ENCODE results near the gene HDAC9.
A peak's percentile ranks its signal among the peaks of the same experiment; 100 is the strongest.

Gene HDAC9

GRCh38 chr7:18469316-18469715 is 26.2 kb upstream of the HDAC9 start:
- TF ChIP-seq SNAI2 (CRISPR knock-in tag; IDR thresholded peaks at IDR 0.05), result no peak
- no peak; the same call in 2 of the 3 replicates for ATAC-seq

- TF ChIP-seq ZNF8 (CRISPR knock-in tag; IDR thresholded peaks at IDR 0.05) (no peak), TCF4 (CRISPR knock-in tag; IDR thresholded peaks at IDR 0.05; ENCODE audit: borderline replicate concordance) (peak; percentile 52), BACH2 (CRISPR knock-in tag; IDR thresholded peaks at IDR 0.05; ENCODE audit: borderline replicate concordance) (no peak)
- peak; percentile 90 for ATAC-seq
These were observed 23.9 kb upstream of the HDAC9 start for GRCh38 chr7:18471476-18472160.

- no peak for TF ChIP-seq POU6F1 (CRISPR knock-in tag; IDR thresholded peaks at IDR 0.05; ENCODE audit: borderline replicate concordance, low read depth)
- no peak for TF ChIP-seq SNAI2 (CRISPR knock-in tag; IDR thresholded peaks at IDR 0.05)
- no peak for TF ChIP-seq ISL1 (CRISPR knock-in tag; IDR thresholded peaks at IDR 0.05)
- no peak for TF ChIP-seq CSDC2 (CRISPR knock-in tag; IDR thresholded peaks at IDR 0.05)
- no peak for TF ChIP-seq RARB (CRISPR knock-in tag; IDR thresholded peaks at IDR 0.05)
- TF ChIP-seq TSHZ2 (CRISPR knock-in tag; IDR thresholded peaks at IDR 0.05), result 0 out of 2 replicates have a peak, but pooled peaks have one; percentile 45
- TF ChIP-seq PATZ1 (CRISPR knock-in tag; IDR thresholded peaks at IDR 0.05; ENCODE audit: borderline replicate concordance), result no peak
- TF ChIP-seq CREB5 (CRISPR knock-in tag; IDR thresholded peaks at IDR 0.05; ENCODE audit: low read depth), result no peak
- no peak for TF ChIP-seq BACH2 (CRISPR knock-in tag; IDR thresholded peaks at IDR 0.05; ENCODE audit: borderline replicate concordance)
- ATAC-seq, result peak; percentile 33; the same call in 2 of the 3 replicates
These were observed 23.4 kb upstream of the HDAC9 start for GRCh38 chr7:18472161-18472483.

- no peak for ATAC-seq
- TF ChIP-seq CSRNP3 (CRISPR knock-in tag; IDR thresholded peaks at IDR 0.05) (no peak), BACH2 (CRISPR knock-in tag; IDR thresholded peaks at IDR 0.05; ENCODE audit: borderline replicate concordance) (no peak), RARB (CRISPR knock-in tag; IDR thresholded peaks at IDR 0.05) (no peak), POU6F1 (CRISPR knock-in tag; IDR thresholded peaks at IDR 0.05; ENCODE audit: borderline replicate concordance, low read depth) (no peak), ZNF565 (CRISPR knock-in tag; conservative IDR thresholded peaks at IDR 0.05; ENCODE audit: low read depth) (no peak), ARNTL (CRISPR knock-in tag; IDR thresholded peaks at IDR 0.05; ENCODE audit: borderline replicate concordance, low read depth) (no peak)
These were observed 22.4 kb upstream of the HDAC9 start for GRCh38 chr7:18473119-18473518.

All from SK-N-SH treated with all-trans-retinoic acid at 6 μM for 48 hours (cell line).